ENCODE results near the gene ALDH1L2. TPM values are rescaled to one million over a fixed set of nuclear protein-coding genes. Genes with fewer than 3 reads are reported as not detected.

Gene ALDH1L2
- total RNA-seq, 4 donors from 2014 or later: 0.77 to 21.4 (median 3.0) TPM

GRCh38 chr12:105109465-105110212, 25.4 kb upstream of the ALDH1L2 start:
- Histone ChIP-seq H3K27ac (peak overlapping the region in 1 of 2 donors; percentile 66), H3K4me1 (no peaks in the 10 kb centered on the region), H3K4me3 (no peak overlapping the region), H3K27me3 (no peaks in the 10 kb centered on the region), H3K9me3 (no peaks in the 10 kb centered on the region), H3K36me3 (no peaks in the 10 kb centered on the region)
- intact Hi-C loops (cut with DNase I; ENCODE audit: low total_unique reads): no loop called here
- TF ChIP-seq POLR2A (IDR thresholded peaks at IDR 0.05): no peak
- TF ChIP-seq CTCF (IDR thresholded peaks at IDR 0.05): no peak
- no peak for DNase-seq

GRCh38 chr12:105107494-105108371, 23.5 kb upstream of the ALDH1L2 start, which contains the start of gene WASHC4:
Gene WASHC4 (plus strand): TSS chr12:105107731. CDS start chr12:105107801, 70 bp downstream.
- TF ChIP-seq CTCF (IDR thresholded peaks at IDR 0.05) (no peak), POLR2A (IDR thresholded peaks at IDR 0.05) (peak; percentile 95 to 98)
- intact Hi-C loops (cut with DNase I; ENCODE audit: low total_unique reads): no loop called here
- Histone ChIP-seq H3K27me3 (no peaks in the 10 kb centered on the region), H3K4me1 (no peaks in the 10 kb centered on the region), H3K4me3 (peak within 1 kb of the TSS; percentile 63 to 77), H3K27ac (peak within 1 kb of the TSS; percentile 92), H3K9me3 (no peaks in the 10 kb centered on the region), H3K36me3 (no peaks in the 10 kb centered on the region)
- DNase-seq: peak; percentile 89 to 93

- Histone ChIP-seq H3K27me3 (no peaks in the 10 kb centered on the region), H3K4me1 (no peaks in the 10 kb centered on the region), H3K36me3 (no peaks in the 10 kb centered on the region), H3K27ac (peak overlapping the region; percentile 92), H3K9me3 (no peaks in the 10 kb centered on the region), H3K4me3 (peak overlapping the region; percentile 63 to 77)
- DNase-seq: no peak
- TF ChIP-seq CTCF (IDR thresholded peaks at IDR 0.05) (no peak), POLR2A (IDR thresholded peaks at IDR 0.05) (no peak)
- intact Hi-C loops (cut with DNase I; ENCODE audit: low total_unique reads): no loop called here
Measured at GRCh38 chr12:105107171-105107493, 22.9 kb upstream of the ALDH1L2 start.

GRCh38 chr12:105106621-105107020, 22.4 kb upstream of the ALDH1L2 start:
- Histone ChIP-seq H3K4me3 (peak overlapping the region in 1 of 2 donors; percentile 77), H3K4me1 (no peaks in the 10 kb centered on the region), H3K27me3 (no peaks in the 10 kb centered on the region), H3K36me3 (no peaks in the 10 kb centered on the region), H3K27ac (peak overlapping the region in 1 of 2 donors; percentile 92), H3K9me3 (no peaks in the 10 kb centered on the region)
- intact Hi-C loops (cut with DNase I; ENCODE audit: low total_unique reads): no loop called here
- no peak for DNase-seq
- TF ChIP-seq POLR2A (IDR thresholded peaks at IDR 0.05) (no peak), CTCF (IDR thresholded peaks at IDR 0.05) (no peak)

GRCh38 chr12:105104762-105105161, 20.5 kb upstream of the ALDH1L2 start:
- DNase-seq: no peak
- Histone ChIP-seq H3K4me1 (no peaks in the 10 kb centered on the region), H3K9me3 (no peaks in the 10 kb centered on the region), H3K4me3 (no peak overlapping the region), H3K27me3 (no peaks in the 10 kb centered on the region), H3K27ac (no peak overlapping the region), H3K36me3 (no peaks in the 10 kb centered on the region)
- intact Hi-C loops (cut with DNase I; ENCODE audit: low total_unique reads): no loop called here
- TF ChIP-seq POLR2A (IDR thresholded peaks at IDR 0.05): no peak
- TF ChIP-seq CTCF (IDR thresholded peaks at IDR 0.05): no peak
